ENCODE measurements around the gene CKM. TPM values are rescaled to one million over a fixed set of nuclear protein-coding genes. Genes with fewer than 3 reads are reported as not detected.

The CKM gene
- total and polyA plus RNA-seq, 12 donors: 2,078 to 7,765 (median 4,407) TPM

DNA sequence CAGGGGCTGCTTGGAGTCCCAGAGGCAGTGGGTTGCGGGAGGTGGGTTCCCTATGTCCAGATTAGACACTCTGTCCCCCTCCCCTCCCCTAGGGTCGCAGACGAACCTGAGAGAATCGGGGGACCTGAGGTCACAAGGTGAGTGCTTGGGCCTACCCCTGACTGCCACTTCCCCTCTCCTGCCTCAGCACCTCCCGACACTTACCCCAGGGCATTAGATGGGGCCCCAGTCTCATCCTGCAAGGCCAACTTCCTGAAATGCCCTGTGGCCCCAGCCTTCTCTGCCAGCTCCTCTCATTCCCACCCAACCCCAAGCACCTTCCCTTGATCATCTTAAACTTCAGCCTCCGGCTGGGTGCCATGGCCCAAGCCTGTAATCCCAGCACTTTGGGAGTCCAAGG is 23.0 kb downstream of the CKM start:
- Histone ChIP-seq H3K27me3 (no peaks in the 10 kb centered on the region), H3K36me3 (peaks cover 0 to 60% (median 3%) of the 10 kb centered on the region in 9 donors), H3K4me1 (peaks cover 0 to 6% (median 0%) of the 10 kb centered on the region in 9 donors), H3K9me3 (peaks cover 0 to 9% (median 0%) of the 10 kb centered on the region in 11 donors), H3K27ac (no peak overlapping the region), H3K4me3 (no peak overlapping the region)
- intact Hi-C loops (cut with DNase I): no loop called here
- no peak for ATAC-seq
- TF ChIP-seq, protein P1, sequence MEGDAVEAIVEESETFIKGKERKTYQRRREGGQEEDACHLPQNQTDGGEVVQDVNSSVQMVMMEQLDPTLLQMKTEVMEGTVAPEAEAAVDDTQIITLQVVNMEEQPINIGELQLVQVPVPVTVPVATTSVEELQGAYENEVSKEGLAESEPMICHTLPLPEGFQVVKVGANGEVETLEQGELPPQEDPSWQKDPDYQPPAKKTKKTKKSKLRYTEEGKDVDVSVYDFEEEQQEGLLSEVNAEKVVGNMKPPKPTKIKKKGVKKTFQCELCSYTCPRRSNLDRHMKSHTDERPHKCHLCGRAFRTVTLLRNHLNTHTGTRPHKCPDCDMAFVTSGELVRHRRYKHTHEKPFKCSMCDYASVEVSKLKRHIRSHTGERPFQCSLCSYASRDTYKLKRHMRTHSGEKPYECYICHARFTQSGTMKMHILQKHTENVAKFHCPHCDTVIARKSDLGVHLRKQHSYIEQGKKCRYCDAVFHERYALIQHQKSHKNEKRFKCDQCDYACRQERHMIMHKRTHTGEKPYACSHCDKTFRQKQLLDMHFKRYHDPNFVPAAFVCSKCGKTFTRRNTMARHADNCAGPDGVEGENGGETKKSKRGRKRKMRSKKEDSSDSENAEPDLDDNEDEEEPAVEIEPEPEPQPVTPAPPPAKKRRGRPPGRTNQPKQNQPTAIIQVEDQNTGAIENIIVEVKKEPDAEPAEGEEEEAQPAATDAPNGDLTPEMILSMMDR (IDR thresholded peaks at IDR 0.05): no peak
- DNase-seq: no peak
- 91 to 94% methylated on average over 6 of the region's 6 CpGs for WGBS, 2 donors

DNA sequence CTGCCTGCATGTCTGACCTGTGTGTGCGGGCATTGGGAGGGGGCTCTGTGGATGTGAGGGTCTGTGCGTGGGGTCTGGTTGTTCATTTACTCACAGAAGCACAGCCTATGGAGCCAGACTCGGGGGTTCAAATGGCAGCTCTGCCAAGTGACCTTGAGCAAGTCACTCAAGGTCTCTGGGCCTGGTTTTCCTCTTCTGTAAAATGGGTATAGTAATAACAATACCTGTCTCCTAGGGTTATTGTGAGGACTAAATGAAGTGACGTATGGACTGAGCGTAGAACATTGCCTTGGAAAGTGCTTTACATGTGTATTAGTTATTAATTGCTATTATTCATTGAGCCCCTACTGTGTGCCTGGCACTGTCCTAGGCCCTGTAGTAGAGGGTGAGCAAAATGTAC is 24.4 kb downstream of the CKM start:
- intact Hi-C loops (cut with DNase I): no loop called here
- Histone ChIP-seq H3K27me3 (no peaks in the 10 kb centered on the region), H3K36me3 (peaks cover 0 to 67% (median 3%) of the 10 kb centered on the region in 9 donors), H3K9me3 (peaks cover 0 to 9% (median 0%) of the 10 kb centered on the region in 11 donors), H3K4me1 (peaks cover 0 to 15% (median 0%) of the 10 kb centered on the region in 9 donors), H3K27ac (no peak overlapping the region), H3K4me3 (no peak overlapping the region)
- DNase-seq: no peak
- TF ChIP-seq, protein P1 (IDR thresholded peaks at IDR 0.05): no peak
- WGBS, 2 donors: 95 to 97% methylated on average over 5 of the region's 5 CpGs
- no peak for ATAC-seq

DNA sequence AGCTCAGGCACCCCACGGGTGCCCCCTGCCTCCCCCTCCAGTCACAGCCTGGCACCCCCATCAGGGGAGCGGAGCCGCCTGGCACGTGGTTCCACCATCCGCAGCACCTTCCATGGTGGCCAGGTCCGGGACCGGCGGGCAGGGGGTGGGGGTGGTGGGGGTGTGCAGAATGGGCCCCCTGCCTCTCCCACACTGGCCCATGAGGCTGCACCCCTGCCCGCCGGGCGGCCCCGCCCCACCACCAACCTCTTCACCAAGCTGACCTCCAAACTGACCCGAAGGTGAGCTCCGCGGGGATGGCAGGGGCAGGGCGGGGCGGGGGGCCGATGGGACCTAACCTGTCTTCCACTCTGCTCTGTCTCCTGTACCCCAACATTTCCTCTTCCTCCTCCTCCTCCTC is 25.0 kb downstream of the CKM start:
- Histone ChIP-seq H3K27ac (no peak overlapping the region), H3K36me3 (peaks cover 0 to 67% (median 3%) of the 10 kb centered on the region in 9 donors), H3K4me1 (peaks cover 0 to 15% (median 0%) of the 10 kb centered on the region in 9 donors), H3K4me3 (no peak overlapping the region), H3K9me3 (peaks cover 0 to 15% (median 0%) of the 10 kb centered on the region in 11 donors), H3K27me3 (no peaks in the 10 kb centered on the region)
- ATAC-seq (no peak), DNase-seq (no peak)
- TF ChIP-seq, protein P1 (IDR thresholded peaks at IDR 0.05): no peak
- 96% methylated on average over 12 to 18 of the region's 18 CpGs for WGBS, 2 donors
- intact Hi-C loops (cut with DNase I): no loop called here

DNA sequence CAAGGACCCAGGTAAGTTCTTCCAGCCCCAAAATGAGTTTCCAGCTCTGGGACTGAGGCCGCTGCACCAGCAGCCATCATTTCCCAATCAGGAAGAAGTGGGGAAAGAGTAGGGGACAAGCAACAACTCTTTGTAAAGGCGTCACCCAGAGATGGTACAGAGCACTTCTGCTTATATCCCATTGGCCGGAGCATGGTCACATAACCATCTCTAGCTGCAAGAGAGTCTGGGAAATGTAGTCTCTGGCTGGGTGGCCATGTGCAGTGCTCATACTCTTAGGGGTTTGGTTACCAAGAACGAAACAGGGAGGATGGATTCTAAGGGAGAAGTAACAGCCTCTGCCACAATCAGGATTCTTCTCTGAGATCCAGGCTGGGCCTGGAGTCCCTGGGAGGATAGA is 26.3 kb downstream of the CKM start:
- Histone ChIP-seq H3K27ac (no peak overlapping the region), H3K36me3 (peaks cover 0 to 71% (median 3%) of the 10 kb centered on the region in 9 donors), H3K9me3 (peaks cover 0 to 18% (median 0%) of the 10 kb centered on the region in 11 donors), H3K4me3 (no peak overlapping the region), H3K4me1 (peaks cover 0 to 15% (median 0%) of the 10 kb centered on the region in 9 donors), H3K27me3 (no peaks in the 10 kb centered on the region)
- intact Hi-C loops (cut with DNase I): no loop called here
- no peak for ATAC-seq
- WGBS, 2 donors: 92 to 95% methylated on average over 4 of the region's 4 CpGs
- DNase-seq: no peak
- TF ChIP-seq, protein P1 (IDR thresholded peaks at IDR 0.05): no peak
